SK-N-MC (cell line): Measurements from ENCODE around the gene FAM131C.
"Not testable (repeated sequence)": the region's sequence is repeated elsewhere in the genome, so short reads cannot be mapped to it uniquely, and the experiment has no call there.

Experiments
- EZH2 ChIP-seq: fragments of 200-600 bp; sonication (generic); IDR thresholded peaks from one replicate; pipeline ENCODE4 v1.6.1; 2017; ENCODE audit warnings: antibody characterized with exemption
- FOXP2 ChIP-seq: optimal IDR thresholded peaks from 2 replicates; pipeline ENCODE3; 2011; ENCODE audit warnings: mild to moderate bottlenecking, moderate library complexity; ENCODE audit not compliant: insufficient read depth; ENCODE audit errors: extremely low read length, control extremely low read depth

GRCh38 chr1:16036461-16036860 is 37.0 kb downstream of the FAM131C start:
- not testable (repeated sequence) for TF ChIP-seq FOXP2, EZH2
